Limb (tissue), 2 donors: Measurements from ENCODE around the gene GFOD1.

Source experiments
- DNase-seq, 2 donors: peaks; one replicate each; pipeline ENCODE4 v3.0.0-alpha.2; 2016; ENCODE audit errors: extremely low spot score in 2 of 2

The GFOD1 gene

GRCh38 chr6:13359287-13359686 lies 128.1 kb downstream of the GFOD1 start:
- no peak for DNase-seq

GRCh38 chr6:13358511-13358910 lies 128.9 kb downstream of the GFOD1 start:
- DNase-seq, result no peak

DNA sequence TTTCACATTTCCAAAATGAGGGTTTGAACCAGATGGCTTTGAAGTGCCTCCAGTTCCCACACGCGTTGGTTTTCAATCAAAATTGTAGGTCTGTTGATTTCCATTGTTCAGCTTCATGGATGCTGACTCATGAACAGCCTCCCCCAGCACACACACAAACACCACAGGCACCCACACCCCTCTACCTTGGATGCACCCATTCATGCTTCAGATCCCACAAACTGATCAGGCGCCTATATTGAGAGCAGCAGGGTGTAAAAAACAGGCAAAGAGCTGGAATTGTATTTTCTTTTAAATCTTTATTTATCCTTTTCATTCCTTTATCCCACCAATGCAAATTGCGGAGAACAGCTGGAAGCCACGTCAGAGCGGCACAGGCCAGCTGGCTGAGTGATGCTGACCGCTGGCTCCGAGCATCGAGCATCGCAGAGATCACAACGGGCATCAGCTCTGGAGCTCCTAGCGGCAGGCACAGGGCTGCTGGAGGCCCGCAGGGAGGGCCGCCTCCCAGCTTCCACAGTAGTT lies 129.8 kb downstream of the GFOD1 start:
- DNase-seq, result peak in 1 of 2 donors; percentile 29

DNA sequence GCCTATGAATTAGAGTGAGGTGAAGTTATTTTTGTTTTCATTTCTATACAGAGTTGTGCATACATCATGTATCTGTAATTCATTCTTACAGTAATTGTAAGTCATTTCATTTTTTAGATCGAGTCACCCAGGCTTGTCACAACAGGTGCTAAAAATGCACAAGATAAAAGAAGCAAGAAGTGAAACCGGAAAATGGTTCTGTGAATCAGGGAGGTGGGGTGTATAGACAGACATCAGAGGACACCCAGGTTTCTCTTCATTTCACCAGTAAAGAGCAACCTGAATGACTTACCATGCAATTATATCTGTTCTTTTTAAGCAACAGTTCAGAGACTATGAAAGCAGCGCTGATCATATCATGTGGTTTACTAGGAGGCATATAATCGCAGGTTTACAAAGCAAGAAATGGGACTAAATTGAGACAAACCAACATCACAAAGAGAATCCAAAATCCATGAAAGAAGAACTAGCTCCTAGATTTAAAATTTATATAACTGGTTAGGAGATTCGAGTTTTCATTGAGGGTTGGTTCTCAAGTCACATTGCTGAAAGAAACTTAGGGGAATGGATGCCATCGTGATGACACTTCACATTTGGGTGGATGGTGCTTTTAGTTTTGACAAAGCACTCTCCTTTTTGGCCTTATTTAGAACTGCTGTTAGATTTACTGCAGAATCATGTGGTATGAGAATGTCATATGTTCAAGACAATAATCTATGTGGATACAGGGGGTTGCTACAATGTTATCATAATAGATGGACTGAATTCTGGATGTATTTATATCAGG lies 131.2 kb downstream of the GFOD1 start:
- no peak for DNase-seq

- no peak for DNase-seq
Observed at GRCh38 chr6:13355043-13355945, 132.1 kb downstream of the GFOD1 start.

DNA sequence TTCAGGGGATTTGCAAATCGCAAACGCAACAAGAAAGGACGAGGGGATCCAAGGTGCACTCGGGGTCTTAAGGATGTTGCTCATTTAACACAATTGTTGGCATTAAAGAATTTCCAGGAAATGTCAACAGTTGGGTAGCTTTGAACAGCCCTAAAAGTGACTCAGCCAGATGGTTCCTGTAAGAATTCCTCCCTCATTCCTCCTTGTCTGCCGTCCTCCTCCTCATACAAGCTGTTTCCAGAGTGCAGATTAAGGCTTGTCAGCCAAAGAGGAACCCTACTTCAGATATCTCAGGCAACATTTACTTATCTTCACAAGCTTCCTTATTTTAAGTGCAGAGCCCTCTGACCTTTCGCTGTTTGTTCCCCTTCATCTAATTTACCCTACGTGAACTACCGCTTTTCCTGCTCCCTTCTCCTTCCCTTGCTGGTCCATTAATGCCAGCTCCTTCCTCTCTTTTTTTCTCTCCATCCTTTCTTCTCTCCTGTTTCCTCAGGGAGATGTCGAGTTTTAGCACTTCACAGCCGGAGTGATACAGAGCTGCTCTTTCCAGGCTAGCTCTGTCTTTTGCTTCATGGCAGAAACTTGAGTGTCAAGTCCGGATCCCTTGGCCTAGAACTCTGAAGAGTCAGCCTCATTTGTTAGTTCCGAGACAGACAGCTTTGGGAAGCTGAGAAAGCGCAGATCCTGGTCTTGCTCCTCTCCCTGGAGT lies 132.9 kb downstream of the GFOD1 start:
- DNase-seq, result no peak

DNA sequence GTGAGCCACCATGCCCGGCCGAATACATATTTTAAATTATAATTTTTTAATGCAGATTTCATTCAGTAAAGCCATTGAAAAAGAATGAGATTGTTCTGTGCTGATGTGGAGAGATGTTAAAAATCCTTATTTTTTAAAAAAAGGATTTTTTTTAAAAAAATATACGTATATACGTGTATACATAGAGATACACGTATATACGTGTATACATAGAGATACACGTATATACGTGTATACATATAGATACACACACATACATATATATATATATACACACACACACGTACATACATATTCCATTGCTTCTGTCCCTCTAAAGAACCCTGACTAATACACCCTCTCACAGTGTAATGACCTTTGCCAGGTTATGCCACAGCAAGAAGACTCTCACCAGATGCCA lies 135.2 kb downstream of the GFOD1 start:
- no peak for DNase-seq

GRCh38 chr6:13351271-13351670 lies 136.1 kb downstream of the GFOD1 start:
- peak in 1 of 2 donors; percentile 48 for DNase-seq

GRCh38 chr6:13349811-13350506 lies 137.4 kb downstream of the GFOD1 start:
- no peak for DNase-seq

DNA sequence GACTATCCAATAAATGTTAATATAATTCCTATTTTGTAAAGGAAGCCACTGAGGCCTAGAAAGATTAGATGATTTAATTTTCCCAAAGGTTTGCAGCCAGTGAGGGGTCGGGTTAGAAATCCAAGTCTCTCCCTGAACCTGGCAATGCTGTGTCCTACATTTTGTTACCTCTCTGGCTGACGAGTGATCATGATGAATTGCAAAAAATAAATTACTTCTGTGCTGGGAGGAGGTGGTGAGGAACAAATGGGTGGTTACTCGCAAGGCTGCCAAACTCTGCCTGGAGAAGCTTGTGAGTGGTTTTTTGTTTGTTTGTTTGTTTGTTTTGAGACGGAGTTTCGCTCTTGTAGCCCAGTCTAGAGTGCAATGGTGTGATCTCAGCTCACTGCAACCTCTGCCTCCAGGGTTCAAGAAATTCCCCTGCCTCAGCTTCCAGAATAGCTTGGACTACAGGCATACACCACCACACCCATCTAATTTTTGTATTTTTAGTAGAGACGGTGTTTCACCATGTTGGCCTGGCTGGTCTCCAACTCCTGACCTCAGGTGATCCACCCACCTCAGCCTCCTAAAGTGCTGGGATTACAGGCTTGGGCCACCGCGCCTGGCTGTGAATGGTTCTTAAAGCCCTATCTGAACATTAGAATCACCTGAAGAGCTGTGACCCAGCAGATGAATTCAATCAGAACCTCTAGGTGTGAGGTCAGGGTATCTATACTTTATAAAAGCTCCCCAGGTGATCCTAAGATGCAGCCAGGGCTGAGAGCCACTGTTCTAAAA lies 138.9 kb downstream of the GFOD1 start:
- DNase-seq, result no peak

GRCh38 chr6:13346245-13346644 lies 141.2 kb downstream of the GFOD1 start:
- DNase-seq, result no peak

GRCh38 chr6:13342414-13343019 lies 144.9 kb downstream of the GFOD1 start:
- DNase-seq, result no peak

GRCh38 chr6:13339863-13340630 lies 147.4 kb downstream of the GFOD1 start:
- no peak for DNase-seq

DNA sequence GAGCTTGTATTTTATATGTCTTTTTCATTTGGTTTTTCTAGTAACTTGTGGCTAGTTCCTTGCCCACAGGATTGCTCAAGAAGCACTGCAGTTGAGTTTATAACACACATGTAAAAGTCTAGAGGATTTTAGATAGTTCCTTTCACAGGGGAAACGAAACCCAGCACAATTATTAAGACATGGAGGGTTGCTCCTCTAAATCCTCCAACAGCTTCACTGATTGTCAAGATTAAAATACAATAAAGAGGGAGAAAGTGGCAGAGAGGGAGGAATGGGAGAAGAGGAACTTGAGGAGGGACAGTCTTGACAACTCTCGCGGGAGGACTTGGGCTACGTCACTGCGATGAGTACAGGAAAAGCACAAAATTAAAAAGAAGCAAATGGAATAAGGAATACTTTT lies 149.4 kb downstream of the GFOD1 start:
- no peak for DNase-seq

GRCh38 chr6:13336553-13336952 lies 150.8 kb downstream of the GFOD1 start:
- peak; percentile 90 to 91 for DNase-seq

GRCh38 chr6:13334953-13335352 lies 152.4 kb downstream of the GFOD1 start:
- no peak for DNase-seq

- DNase-seq, result no peak
Observed at GRCh38 chr6:13332349-13332706, 155.1 kb downstream of the GFOD1 start.

DNA sequence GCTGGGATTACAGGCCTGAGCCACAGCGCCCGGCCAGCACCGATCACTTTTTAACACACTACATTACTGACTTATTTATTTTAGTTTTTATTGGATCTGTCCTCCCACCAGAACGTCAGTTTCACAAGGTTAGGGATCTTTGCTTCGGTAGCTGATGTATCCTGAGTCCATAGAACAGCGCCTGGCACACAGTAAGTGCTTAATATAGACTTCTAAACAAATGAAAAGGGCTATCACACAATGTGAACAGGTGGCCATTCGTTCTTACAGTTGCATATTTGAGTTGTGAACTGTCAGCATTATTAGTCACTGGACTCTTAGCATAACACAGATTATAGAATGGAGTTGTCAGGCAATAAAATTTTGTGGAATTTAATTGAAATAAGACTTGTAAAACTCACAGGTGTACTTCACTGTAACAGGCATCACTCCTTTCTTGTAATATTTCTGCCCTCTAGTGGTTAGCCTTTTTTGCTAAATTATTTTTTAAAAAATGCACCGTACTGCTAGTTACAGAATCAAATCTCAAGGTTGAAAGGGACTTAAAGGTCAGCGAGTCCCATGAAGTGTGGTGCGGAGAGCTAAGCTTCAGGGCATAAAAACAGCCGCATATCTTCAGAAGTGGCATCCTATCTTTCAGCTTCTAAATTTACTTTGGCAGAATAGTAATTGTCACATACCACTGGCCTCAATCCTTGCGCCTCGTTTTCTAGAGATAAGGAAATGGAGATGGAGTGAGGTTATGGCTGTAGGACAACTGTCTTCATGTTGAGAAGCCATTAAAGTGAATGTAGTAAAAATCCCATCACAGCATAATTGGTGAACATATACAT lies 155.7 kb downstream of the GFOD1 start:
- peak in 1 of 2 donors; percentile 49 for DNase-seq
